Ramos (cell line): Measurements from ENCODE around the gene FADS1.

ENCODE experiments used
- in situ Hi-C: fragments of 300-500 bp; cut with MboI; formaldehyde crosslinking; loops from one replicate; pipeline ENCODE4 v1.14.3; 2022; ENCODE audit warnings: low sequenced_read_pairs; ENCODE audit not compliant: unreplicated experiment

The FADS1 gene

GRCh38 chr11:61828629-61829407 lies 12.0 kb upstream of the FADS1 start:
- in situ Hi-C loops: no loop called here

DNA sequence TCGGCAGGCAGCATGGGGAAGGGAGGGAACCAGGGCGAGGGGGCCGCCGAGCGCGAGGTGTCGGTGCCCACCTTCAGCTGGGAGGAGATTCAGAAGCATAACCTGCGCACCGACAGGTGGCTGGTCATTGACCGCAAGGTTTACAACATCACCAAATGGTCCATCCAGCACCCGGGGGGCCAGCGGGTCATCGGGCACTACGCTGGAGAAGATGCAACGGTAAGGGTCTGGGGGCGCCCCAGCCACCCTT lies 11.5 kb upstream of the FADS1 start:
- in situ Hi-C loops: no loop called here

DNA sequence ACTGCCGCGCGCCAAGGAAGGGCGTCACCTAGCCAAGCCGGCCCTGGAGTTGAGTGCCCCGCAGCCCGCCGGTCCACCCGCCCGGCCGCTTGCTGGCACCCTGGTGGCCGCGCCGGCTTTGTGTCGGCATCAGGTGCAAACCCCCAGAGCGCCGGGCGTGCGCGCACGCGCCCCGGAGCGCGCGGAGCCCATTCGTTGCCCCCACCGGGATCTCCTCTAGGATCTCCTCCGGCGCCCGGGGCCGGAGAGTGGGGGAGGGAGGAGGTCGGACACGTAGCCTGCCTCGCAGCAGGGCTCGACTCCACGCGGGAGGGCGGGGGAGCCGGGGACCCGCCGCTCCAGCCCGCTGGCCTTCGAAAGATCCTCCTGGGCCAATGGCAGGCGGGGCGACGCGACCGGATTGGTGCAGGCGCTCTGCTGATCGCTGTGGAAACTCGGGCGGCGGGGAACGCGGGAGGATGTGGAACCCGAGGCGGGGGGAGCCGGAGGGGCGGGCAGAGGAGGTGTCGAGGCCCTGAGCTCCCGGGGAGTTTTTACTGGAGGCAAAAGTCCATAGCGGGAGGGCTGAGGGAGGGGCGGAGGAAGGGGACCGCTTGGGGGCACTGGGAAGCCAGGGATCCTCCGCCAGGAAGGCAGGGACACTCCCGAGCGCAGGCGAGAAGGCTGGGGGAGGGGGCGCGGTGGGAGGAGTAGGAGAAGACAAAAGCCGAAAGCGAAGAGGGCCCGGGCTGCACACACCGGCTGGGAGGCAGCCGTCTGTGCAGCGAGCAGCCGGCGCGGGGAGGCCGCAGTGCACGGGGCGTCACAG lies 11.0 kb upstream of the FADS1 start, which contains the start of gene FADS2:
FADS2 (plus strand) TSS at position 730 of the 808 bp plus-strand sequence. CDS start 91 bp downstream, outside the sequence.
- in situ Hi-C loops: no loop called here

- in situ Hi-C loops: no loop called here
Observed at GRCh38 chr11:61826930-61827570, 10.2 kb upstream of the FADS1 start.

DNA sequence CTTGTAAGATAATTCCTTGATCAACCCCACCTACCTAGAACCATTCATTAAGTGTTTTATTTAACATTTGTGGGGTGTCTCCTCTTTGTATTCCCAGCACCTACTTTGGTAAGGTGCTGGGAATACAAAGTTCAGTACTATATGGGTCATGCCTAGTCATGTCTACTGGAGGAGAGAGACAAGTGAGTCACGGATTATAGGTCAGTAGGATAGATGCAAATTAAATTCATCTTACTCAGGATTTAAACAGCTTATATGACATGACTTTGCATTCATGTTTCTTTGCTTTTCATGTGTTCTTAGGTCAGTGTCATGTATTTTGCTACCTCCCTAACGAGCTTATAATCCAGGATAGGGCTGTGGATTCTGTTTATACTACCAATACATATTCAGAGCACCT lies 3.4 kb upstream of the FADS1 start:
- in situ Hi-C loops: no loop called here

DNA sequence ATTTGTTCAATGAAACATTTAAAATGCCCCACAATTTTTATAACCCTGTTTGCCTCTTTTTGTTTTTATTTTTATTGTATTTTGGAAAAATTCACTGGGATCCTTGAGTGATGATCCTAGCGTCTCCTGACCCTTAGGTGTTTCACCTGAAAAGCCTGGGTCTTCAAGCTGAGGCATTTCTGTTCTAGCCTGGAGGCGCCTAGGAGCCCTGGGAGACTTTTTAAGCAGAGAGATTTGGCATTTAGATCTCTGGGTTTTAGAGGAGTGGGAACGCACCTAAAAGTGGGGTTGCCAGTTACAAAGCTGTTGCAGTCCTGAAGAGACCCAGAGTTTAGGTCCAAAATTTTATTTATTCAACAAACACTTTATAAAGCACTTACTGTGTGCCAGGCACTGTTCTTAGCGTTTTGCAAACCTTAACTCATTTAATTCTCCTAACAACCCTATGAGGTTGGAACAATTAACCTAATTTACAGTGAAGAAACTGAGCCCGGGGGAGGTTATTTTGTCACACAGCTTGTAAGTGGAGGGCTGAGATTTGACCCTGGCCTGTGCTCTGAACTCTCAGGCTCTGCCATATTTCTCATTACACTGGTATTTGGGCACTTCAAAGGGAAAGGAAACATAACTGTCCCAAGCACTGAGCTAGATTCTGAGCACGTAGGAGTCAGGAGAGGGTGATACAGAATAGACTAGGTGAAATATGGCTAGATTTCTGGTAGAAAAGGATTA lies 834 bp upstream of the FADS1 start:
- in situ Hi-C loops: no loop called here

- in situ Hi-C loops: no loop called here
Observed at GRCh38 chr11:61815790-61816735, 740 bp downstream of the FADS1 start.

- in situ Hi-C loops: no loop called here
Observed at GRCh38 chr11:61814958-61815789, 1.6 kb downstream of the FADS1 start.

GRCh38 chr11:61814247-61814957 lies 2.4 kb downstream of the FADS1 start:
- in situ Hi-C loops: no loop called here

- in situ Hi-C loops: no loop called here
Observed at GRCh38 chr11:61812736-61813411, 3.9 kb downstream of the FADS1 start.

DNA sequence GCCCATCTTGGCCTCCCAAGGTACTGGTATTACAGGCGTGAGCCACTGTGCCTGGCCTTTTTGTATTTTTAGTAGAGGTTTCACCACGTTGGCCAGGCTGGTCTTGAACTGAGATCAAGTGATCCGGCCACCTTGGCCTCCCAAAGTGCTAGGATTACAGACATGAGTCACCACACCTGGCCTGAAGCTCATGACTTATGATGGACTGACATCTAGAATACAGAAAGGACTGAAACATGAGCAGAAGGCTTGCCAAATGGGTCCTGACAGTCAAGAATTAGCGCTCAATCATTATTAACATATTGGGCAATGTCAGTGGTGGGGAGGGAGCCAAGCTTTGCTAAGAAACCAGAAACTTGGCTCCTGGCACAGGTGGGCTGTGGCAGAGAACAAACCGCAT lies 5.0 kb downstream of the FADS1 start:
- in situ Hi-C loops: no loop called here

GRCh38 chr11:61810671-61811175 lies 6.1 kb downstream of the FADS1 start:
- in situ Hi-C loops: no loop called here

DNA sequence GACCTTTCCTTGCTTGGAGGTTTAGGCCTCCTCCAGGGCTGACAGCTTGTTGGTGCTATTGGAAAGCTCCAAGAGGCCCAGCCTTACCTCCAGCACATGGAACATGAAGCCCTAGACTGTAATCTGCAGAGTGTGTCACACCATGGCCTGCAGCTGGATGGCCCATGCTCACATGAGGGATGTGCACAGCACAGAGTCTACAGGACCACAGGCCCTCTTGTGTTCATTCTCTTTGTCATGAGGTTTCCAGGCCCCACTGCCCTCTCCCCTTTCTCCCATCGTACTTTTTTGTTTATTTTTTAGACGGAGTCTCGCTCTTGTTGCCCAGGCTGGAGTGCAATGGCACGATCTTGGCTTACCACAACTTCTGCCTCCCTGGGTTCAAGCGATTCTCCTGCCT lies 10.0 kb downstream of the FADS1 start:
- in situ Hi-C loops: no loop called here

- in situ Hi-C loops: no loop called here
Observed at GRCh38 chr11:61805146-61805545, 11.7 kb downstream of the FADS1 start.

- in situ Hi-C loops: no loop called here
Observed at GRCh38 chr11:61803889-61804647, 12.7 kb downstream of the FADS1 start.

DNA sequence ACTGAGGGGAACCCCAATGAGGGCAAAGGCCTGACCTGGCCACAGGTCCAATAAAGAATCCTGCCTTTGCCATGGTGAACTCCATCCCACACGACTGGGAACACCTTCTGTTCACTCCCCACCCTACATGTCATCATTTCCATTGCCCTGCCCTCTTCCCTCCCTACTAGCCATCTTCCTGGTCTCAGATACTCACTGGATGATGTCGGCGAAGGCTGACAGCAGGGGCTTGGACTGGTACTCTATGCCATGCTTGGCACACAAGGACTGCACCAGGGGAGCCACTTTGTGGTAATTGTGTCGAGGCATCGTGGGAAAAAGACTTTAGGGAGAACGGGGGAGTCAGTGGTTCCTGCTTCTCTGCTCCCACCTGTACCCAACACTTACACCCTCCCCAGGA lies 14.2 kb downstream of the FADS1 start:
- in situ Hi-C loops: no loop called here
